HG02588 (cell line): Measurements from ENCODE around the gene PSMF1.
"Not testable (repeated sequence)": the region's sequence is repeated elsewhere in the genome, so short reads cannot be mapped to it uniquely, and the experiment has no call there.

Source experiments
- ATAC-seq: cut with Tn5 transposase; IDR thresholded peaks from one replicate; pipeline ENCODE4 v1.9.1; 2021; ENCODE audit warnings: mild to moderate bottlenecking, moderate library complexity; ENCODE audit not compliant: unreplicated experiment

PSMF1 gene

GRCh38 chr20:1121429-1121828 is 3.0 kb downstream of the PSMF1 start:
- no peak for ATAC-seq

GRCh38 chr20:1122388-1123315 is 4.2 kb downstream of the PSMF1 start:
- no peak for ATAC-seq

- ATAC-seq: no peak
Measured at GRCh38 chr20:1123666-1124065, 5.3 kb downstream of the PSMF1 start.

- no peak for ATAC-seq
Measured at GRCh38 chr20:1124421-1124820, 6.0 kb downstream of the PSMF1 start.

DNA sequence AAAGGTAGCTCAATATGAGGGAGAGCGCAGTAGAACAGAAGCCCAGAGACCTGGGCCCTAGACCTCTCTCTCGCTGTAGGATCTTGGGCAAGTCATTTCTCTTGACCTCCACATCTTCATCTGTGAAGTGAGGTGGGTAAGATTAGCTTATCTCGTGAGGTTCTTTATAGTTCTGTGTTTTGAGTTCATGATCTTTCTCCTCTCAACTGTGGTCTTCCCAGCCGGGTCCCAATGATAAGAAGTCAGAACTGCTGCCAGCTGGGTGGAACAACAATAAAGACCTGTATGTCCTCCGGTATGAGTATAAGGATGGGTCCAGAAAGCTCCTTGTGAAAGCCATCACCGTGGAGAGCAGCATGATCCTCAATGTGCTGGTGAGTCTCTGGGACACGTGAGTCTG is 6.9 kb downstream of the PSMF1 start:
- no peak for ATAC-seq

DNA sequence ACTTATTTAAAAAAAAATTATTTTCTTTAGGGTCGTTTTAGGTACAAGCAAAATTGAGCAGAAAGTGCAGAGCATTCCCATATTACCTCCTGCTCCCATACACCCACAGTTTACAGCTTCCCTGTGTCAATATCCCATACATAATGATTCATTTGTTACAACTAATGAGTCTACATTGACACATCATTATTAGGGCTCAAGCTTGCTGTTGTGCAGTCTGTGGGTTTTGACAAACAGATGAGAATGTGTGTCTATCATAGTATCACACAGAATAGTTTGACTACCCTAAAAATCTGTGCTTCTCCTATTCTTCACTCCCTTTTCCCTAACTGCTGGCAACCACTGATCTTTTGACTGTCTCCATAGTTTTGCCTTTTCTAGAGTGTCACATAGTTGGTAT is 9.4 kb downstream of the PSMF1 start:
- no peak for ATAC-seq

DNA sequence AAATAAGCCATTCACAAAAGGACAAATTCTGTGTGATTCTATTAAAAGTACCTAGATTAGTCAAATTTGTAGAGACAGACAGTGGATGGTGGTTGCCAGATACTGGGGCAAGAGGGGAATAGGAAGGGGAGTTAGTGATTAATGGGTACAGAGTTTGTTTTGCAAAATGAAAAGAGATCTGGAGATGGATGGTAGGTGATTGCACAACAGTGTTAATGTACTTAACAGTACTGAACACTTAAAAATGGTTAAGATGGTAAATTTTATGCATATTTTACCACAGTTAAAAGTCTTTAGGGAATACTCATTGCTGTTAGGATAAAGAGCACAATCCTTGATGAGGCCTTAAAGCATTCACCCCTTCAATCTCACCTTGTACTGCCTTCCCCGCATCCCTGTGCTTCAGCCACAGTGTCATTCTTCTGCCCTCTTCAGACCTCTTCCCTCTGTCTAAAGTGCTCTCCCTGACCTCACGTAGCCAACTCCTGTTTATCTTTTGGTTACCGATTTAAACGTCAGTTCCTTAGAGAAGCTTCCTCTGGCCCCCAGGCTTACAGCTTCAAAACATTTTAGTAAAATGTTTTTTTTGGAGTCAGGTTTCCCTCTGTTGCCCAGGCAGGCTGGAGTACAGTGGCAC is 11.8 kb downstream of the PSMF1 start:
- ATAC-seq: no peak

DNA sequence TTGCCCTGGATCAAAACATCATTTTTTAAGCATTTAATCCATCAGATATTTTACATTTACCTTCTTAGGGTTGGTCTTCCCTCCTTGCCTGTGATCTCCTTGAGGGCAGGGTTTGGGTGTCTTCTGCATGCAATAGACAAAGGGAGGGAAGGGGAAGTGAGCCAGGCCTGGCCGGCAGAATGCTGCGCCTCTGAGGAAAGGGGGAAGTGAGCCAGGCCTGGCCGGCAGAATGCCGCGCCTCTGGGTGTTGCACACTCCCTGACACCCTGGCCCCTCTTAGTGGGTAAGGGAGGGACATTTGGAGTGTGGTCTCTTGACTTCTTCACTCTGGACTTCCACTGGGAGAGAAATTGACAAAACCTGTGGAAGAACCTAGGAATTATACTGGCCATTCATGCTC is 12.4 kb downstream of the PSMF1 start:
- ATAC-seq: no peak

GRCh38 chr20:1131354-1131753 is 13.0 kb downstream of the PSMF1 start:
- no peak for ATAC-seq

- no peak for ATAC-seq
Measured at GRCh38 chr20:1134355-1134754, 16.0 kb downstream of the PSMF1 start.

- ATAC-seq: no peak
Measured at GRCh38 chr20:1134836-1135235, 16.4 kb downstream of the PSMF1 start.

DNA sequence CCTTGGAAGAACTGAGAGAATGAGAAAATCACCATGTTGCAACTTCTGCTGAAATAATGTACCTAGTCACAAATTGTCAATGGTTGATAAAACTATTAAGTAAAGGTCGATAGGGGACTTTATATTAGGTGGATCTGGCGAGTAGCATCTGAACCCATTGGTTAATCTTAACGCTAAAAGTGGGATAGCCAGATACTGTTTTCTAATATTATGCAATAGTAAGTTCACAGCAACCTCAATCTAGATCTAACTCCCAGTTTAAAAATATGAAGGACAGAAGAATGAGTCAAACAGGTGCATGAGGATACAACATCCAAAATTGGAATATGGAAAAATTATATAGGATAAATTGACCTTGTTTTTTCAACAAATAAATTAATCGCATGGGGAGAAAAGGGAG is 18.8 kb downstream of the PSMF1 start:
- ATAC-seq: no peak

DNA sequence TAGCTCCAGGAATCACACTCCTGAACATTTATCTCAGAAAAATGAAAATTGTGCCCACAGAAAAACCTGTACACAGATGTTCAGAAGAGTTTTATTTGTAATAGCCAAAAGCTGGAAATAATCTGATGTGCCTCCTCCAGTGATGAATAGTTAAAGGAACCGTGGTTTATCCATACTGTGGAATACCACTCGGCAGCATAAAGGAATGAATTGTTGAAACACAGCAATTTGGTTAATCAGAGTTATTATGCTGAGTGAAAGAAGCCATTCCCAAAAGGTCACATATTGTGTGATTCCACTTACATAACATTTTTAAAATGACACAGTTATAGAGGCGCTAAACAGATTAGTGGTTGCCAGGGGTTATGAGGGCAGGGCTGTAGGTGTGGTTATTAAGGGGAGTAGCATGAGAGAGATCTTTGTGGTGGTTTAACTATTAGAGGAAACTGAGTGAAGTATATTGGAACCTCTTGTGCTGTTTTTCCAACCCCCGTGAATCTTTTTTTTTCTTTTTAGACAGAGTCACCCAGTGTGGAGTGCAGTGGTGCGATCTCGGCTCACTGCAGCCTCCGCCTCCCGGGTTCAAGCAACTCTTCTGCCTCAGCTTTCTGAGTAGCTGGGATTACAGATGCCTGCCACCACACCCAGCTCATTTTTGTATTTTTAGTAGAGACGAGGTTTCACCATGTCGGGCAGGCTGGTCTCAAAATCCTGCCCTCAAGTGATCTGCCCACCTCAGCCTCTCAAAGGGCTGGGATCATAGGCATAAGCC is 26.2 kb downstream of the PSMF1 start:
- ATAC-seq: no peak

GRCh38 chr20:1146957-1147356 is 28.6 kb downstream of the PSMF1 start:
- no peak for ATAC-seq

DNA sequence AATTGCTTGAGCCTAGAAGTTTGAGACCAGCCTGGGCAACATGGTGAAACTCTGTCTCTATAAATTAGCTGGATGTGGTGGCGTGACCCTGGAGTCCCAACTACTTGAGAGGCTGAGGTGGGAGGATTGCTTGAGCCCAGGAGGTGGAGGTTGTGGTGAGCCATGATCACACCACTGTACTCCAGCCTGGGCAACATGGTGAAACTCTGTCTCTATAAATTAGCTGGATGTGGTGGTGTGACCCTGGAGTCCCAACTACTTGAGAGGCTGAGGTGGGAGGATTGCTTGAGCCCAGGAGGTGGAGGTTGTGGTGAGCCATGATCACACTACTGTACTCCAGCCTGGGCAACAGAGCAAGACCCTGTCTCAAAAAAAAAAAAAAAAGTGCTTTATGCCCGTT is 31.4 kb downstream of the PSMF1 start:
- not testable (repeated sequence) for ATAC-seq

DNA sequence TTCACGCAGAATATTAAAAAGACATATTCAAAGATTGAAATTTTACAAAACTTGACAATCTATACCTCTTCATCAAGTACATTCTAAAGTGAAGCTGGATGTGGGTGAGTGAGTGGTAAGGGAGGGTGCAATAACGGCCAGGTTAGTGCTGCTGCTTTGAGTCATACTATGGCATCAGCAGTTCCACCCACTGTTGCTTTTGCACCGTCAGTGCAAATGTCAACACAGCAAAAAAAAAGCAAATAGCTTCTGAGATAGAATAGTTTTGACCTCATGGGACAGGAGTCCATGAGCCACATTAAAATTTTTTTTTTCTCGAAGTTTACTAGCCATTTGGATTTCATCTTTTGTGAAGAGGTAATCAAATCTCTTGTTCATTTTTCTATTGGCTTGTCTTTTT is 31.8 kb downstream of the PSMF1 start:
- ATAC-seq: no peak

- ATAC-seq: no peak
Measured at GRCh38 chr20:1150968-1151367, 32.6 kb downstream of the PSMF1 start.

- no peak for ATAC-seq
Measured at GRCh38 chr20:1154226-1154625, 35.8 kb downstream of the PSMF1 start.

GRCh38 chr20:1154691-1155090 is 36.3 kb downstream of the PSMF1 start:
- no peak for ATAC-seq

DNA sequence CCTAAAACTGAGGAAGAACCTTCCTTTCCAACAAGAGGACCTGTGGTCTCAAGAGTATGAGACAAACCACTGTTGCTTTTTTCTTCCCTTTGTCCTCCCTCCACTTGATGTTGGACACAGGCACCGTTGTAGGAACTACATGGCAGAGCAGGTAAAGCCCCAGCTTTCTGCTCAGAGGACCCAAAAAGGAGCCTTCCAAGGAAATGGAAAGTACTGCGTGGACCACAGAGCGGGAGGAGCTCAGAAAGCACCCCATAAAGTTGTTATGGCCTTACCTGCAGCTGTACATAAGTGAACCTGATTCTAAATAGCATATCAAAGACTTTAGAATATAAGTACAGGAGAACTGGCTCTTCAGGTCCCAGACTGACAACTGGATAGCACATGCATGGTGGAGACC is 36.9 kb downstream of the PSMF1 start:
- no peak for ATAC-seq

GRCh38 chr20:1160496-1160895 is 42.1 kb downstream of the PSMF1 start:
- ATAC-seq: no peak

DNA sequence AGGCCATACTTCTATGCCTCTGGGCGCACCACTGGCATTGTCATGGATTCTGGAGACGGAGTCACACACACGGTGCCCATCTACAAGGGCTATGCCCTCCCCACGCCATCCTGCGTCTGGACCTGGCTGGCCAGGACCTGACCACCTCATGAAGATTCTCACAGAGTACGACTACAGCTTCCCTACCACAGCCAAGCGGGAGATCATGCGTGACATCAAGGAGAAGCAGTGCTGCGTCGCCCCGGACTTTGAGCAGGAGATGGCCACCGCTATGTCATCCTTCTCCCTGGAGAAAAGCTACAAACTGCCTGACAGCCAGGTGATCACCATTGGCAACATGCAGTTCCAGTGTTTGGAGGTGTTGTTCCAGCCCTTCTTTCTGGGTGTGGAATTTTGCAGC is 42.6 kb downstream of the PSMF1 start:
- no peak for ATAC-seq
